ENCODE data around the gene RASSF1. TPM values are rescaled to one million over a fixed set of nuclear protein-coding genes. Genes with fewer than 3 reads are reported as not detected.

RASSF1 gene
- total and polyA plus RNA-seq, 2 of the 13 experiments (the other 11 are each of a cell fraction or from before 2014, with no cell fraction given): 10.2 to 27.5 TPM

DNA sequence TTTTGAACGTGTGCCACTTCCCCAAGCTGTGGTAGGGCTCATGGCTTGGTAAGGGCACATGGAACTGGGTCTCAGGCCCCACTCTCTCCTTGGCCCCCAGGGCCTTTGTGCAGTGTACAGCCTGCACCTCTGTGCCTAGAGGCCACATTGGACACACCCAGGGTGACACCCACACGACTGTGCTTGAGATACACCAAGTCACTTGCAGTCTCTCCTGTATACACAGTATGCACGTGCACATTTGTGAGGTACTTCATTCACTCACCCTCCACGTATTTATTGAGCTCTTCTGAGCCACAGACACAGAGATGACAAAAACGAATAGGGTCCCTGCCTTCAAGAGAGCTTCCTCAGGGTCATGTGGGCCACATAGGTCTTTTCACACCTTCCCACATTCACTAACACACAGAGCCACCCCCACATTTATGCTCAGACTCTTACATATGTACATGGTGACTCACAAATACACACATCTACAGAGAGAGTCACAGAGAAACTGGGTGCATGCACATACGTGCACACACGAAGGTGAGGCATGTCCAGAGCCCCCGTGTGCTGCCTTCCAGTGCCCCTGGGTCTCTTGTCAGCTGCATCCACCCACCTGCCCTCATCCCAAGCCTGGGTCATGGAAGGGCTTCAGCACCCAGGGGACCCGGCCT, 28.5 kb upstream of the RASSF1 start:
- no peak for DNase-seq (ENCODE audit: low spot score)
- H3K4me1 ChIP-seq (ENCODE audit: insufficient read depth, low read length): peaks cover 7% of the 10 kb centered on the region
- no peak for FAIRE-seq
- H3K79me2 ChIP-seq (ENCODE audit: insufficient read depth, low read length): no peaks in the 10 kb centered on the region
- no peak overlapping the region for H3K9ac ChIP-seq (ENCODE audit: insufficient read depth, low read depth, low read length)
- H3K4me3 ChIP-seq (replicated peaks in 1 of 3; ENCODE audit: insufficient read depth in 1 of 3, low read depth in 2 of 3, low read length in 3 of 3): no peak overlapping the region
- H2AFZ ChIP-seq (ENCODE audit: low read length): no peak overlapping the region
- no peak overlapping the region for H3K4me2 ChIP-seq (ENCODE audit: low read depth, low read length)
- no peaks in the 10 kb centered on the region for H3K9me3 ChIP-seq (ENCODE audit: low read length)
- intact Hi-C loops (cut with micrococcal nuclease; ENCODE audit: unreplicated experiment): no loop called here
- BruUV-seq (replicated peaks): no TSS peak
- peaks cover 14 to 70% of the 10 kb centered on the region in 2 experiments; a peak in 4 of 5 replicates for H3K27me3 ChIP-seq (ENCODE audit: control insufficient read depth in 1 of 2, insufficient read depth in 2 of 2, low read length in 2 of 2)
- no peaks in the 10 kb centered on the region for H4K20me1 ChIP-seq (ENCODE audit: insufficient read depth, low read length)
- no peak for TF ChIP-seq ZNF460 (CRISPR knock-in tag; IDR thresholded peaks at IDR 0.05; ENCODE audit: borderline replicate concordance)
- no peak for TF ChIP-seq ONECUT2 (CRISPR knock-in tag; IDR thresholded peaks at IDR 0.05)
- no peak for TF ChIP-seq PAWR (CRISPR knock-in tag; IDR thresholded peaks at IDR 0.05; ENCODE audit: borderline replicate concordance)
- TF ChIP-seq ZNF30 (CRISPR knock-in tag; IDR thresholded peaks at IDR 0.05): no peak
- TF ChIP-seq ZNF296 (CRISPR knock-in tag; conservative IDR thresholded peaks at IDR 0.05): no peak
- no peak for TF ChIP-seq MAFF (IDR thresholded peaks at IDR 0.05; ENCODE audit: low read depth, low read length)
- no peak for TF ChIP-seq ZFYVE20 (CRISPR knock-in tag; IDR thresholded peaks at IDR 0.05; ENCODE audit: borderline replicate concordance, low read depth)
- TF ChIP-seq SMYD3 (CRISPR knock-in tag; IDR thresholded peaks at IDR 0.05): no peak
- TF ChIP-seq MYPOP (CRISPR knock-in tag; IDR thresholded peaks at IDR 0.05): no peak
- no peak for TF ChIP-seq ZBTB38 (CRISPR knock-in tag; IDR thresholded peaks at IDR 0.05)
- no peak for TF ChIP-seq KAT8 (CRISPR knock-in tag; IDR thresholded peaks at IDR 0.05)
- TF ChIP-seq ZSCAN20 (CRISPR knock-in tag; IDR thresholded peaks at IDR 0.05; ENCODE audit: borderline replicate concordance): no peak
- TF ChIP-seq, protein P1, sequence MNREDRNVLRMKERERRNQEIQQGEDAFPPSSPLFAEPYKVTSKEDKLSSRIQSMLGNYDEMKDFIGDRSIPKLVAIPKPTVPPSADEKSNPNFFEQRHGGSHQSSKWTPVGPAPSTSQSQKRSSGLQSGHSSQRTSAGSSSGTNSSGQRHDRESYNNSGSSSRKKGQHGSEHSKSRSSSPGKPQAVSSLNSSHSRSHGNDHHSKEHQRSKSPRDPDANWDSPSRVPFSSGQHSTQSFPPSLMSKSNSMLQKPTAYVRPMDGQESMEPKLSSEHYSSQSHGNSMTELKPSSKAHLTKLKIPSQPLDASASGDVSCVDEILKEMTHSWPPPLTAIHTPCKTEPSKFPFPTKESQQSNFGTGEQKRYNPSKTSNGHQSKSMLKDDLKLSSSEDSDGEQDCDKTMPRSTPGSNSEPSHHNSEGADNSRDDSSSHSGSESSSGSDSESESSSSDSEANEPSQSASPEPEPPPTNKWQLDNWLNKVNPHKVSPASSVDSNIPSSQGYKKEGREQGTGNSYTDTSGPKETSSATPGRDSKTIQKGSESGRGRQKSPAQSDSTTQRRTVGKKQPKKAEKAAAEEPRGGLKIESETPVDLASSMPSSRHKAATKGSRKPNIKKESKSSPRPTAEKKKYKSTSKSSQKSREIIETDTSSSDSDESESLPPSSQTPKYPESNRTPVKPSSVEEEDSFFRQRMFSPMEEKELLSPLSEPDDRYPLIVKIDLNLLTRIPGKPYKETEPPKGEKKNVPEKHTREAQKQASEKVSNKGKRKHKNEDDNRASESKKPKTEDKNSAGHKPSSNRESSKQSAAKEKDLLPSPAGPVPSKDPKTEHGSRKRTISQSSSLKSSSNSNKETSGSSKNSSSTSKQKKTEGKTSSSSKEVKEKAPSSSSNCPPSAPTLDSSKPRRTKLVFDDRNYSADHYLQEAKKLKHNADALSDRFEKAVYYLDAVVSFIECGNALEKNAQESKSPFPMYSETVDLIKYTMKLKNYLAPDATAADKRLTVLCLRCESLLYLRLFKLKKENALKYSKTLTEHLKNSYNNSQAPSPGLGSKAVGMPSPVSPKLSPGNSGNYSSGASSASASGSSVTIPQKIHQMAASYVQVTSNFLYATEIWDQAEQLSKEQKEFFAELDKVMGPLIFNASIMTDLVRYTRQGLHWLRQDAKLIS (CRISPR knock-in tag; IDR thresholded peaks at IDR 0.05): no peak
- CTCF ChIA-PET (ENCODE audit: low intra/inter-chr PET ratio, low total read pairs): no interaction called here
- in situ Hi-C loops (cut with HindIII; ENCODE audit: extremely low pct_ligation_motif_present, low pct_unique_long_range_greater_than_20kb): no loop called here
- no peak for ATAC-seq
- WGBS (ENCODE audit: low lambda C conversion rate): 27% methylated on average over 6 of the region's 9 CpGs
- POLR2A ChIA-PET: no interaction called here
- H3K36me3 ChIP-seq (replicated peaks in 1 of 2; ENCODE audit: control insufficient read depth in 1 of 2, insufficient read depth in 2 of 2, low read length in 2 of 2): no peaks in the 10 kb centered on the region
- no peak overlapping the region for H3K27ac ChIP-seq (ENCODE audit: extremely low read length, insufficient read depth, low read length)
